Cardiac muscle cell (in vitro differentiated cells and primary cell): ENCODE data around the gene LARGE1. TPM values are rescaled to one million over a fixed set of nuclear protein-coding genes. Genes with fewer than 3 reads are reported as not detected.
A peak's percentile ranks its signal among the peaks of the same experiment; 100 is the strongest.

Experiments
- DNase-seq, 2 donors: peaks; one replicate each; pipeline versions ENCODE4 v3.0.0 to v3.0.0-alpha.2; 2010 to 2017; ENCODE audit warnings: low read depth in 1 of 2, low spot score in 1 of 2
- H3K27ac ChIP-seq: fragments of 200-600 bp; sonication (generic); 2 replicates; pipeline ENCODE4 v1.5.1; 2016
- H3K27me3 ChIP-seq: fragments of 200-600 bp; sonication (generic); 2 replicates; pipeline ENCODE4 v1.6.0; 2016; ENCODE audit warnings: control low read depth
- H3K36me3 ChIP-seq: fragments of 200-600 bp; sonication (generic); 2 replicates; pipeline ENCODE4 v1.5.1; 2016; ENCODE audit warnings: control low read depth
- H3K4me1 ChIP-seq: fragments of 200-600 bp; sonication (generic); 2 replicates; pipeline ENCODE4 v1.8.1; 2017; ENCODE audit warnings: low read depth, mild to moderate bottlenecking, mixed run types
- H3K4me3 ChIP-seq: fragments of 200-600 bp; sonication (generic); 2 replicates; pipeline ENCODE4 v1.5.1; 2016; ENCODE audit warnings: mild to moderate bottlenecking
- H3K9me3 ChIP-seq: fragments of 200-600 bp; sonication (generic); 2 replicates; pipeline ENCODE4 v1.5.1; 2017; ENCODE audit warnings: low read depth, mild to moderate bottlenecking, control low read depth
- polyA plus RNA-seq: library from polyadenylated mRNA; unstranded; fragments of >200 nt; fragmentation: Nextera tagmentation; extraction: Ambion mirVana; gene quantifications from 2 replicates; pipeline ENCODE4 v1.2.1, GENCODE V29; 2016
- total RNA-seq: library from RNA; depleted of rRNA; stranded (reverse); fragments of >200 nt; gene quantifications from 2 replicates; pipeline ENCODE4 v1.2.3, GENCODE V29; 2016
- TF ChIP-seq, protein P1 (sequence below): IDR thresholded peaks from 2 replicates; pipeline ENCODE4 v1.5.1; 2012; ENCODE audit warnings: low read depth, mild to moderate bottlenecking, low read length

LARGE1 gene
- total and polyA plus RNA-seq, 2 experiments from 2014 or later = 18.4 to 34.3 TPM

DNA sequence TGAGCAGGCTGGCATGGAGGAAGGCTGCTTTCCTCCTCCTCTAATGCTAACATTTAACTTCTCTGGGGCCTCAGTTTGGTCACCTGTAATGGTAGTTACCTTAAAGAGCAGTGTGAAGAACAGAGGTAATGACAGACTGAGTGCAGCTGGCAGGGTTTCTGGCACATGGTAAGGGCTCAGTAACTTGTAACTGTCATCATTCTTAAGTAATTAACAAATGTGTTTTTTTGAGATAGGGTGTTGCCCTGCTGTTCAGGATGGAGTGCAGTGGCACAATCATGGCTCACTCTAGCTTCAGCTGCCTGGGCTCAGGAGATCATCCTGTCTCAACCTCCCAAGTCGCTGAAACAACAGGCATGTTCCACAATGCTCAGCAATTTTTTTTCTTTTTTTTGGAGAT is 620.1 kb downstream of the LARGE1 start:
- H3K36me3 ChIP-seq = no peaks in the 10 kb centered on the region
- TF ChIP-seq, protein P1, sequence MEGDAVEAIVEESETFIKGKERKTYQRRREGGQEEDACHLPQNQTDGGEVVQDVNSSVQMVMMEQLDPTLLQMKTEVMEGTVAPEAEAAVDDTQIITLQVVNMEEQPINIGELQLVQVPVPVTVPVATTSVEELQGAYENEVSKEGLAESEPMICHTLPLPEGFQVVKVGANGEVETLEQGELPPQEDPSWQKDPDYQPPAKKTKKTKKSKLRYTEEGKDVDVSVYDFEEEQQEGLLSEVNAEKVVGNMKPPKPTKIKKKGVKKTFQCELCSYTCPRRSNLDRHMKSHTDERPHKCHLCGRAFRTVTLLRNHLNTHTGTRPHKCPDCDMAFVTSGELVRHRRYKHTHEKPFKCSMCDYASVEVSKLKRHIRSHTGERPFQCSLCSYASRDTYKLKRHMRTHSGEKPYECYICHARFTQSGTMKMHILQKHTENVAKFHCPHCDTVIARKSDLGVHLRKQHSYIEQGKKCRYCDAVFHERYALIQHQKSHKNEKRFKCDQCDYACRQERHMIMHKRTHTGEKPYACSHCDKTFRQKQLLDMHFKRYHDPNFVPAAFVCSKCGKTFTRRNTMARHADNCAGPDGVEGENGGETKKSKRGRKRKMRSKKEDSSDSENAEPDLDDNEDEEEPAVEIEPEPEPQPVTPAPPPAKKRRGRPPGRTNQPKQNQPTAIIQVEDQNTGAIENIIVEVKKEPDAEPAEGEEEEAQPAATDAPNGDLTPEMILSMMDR = no peak
- no peaks in the 10 kb centered on the region for H3K27me3 ChIP-seq
- no peak overlapping the region for H3K4me3 ChIP-seq
- DNase-seq = peak in 1 of 2 donors; percentile 36
- H3K27ac ChIP-seq = no peak overlapping the region
- H3K4me1 ChIP-seq = peaks cover 6% of the 10 kb centered on the region
- no peaks in the 10 kb centered on the region for H3K9me3 ChIP-seq

DNA sequence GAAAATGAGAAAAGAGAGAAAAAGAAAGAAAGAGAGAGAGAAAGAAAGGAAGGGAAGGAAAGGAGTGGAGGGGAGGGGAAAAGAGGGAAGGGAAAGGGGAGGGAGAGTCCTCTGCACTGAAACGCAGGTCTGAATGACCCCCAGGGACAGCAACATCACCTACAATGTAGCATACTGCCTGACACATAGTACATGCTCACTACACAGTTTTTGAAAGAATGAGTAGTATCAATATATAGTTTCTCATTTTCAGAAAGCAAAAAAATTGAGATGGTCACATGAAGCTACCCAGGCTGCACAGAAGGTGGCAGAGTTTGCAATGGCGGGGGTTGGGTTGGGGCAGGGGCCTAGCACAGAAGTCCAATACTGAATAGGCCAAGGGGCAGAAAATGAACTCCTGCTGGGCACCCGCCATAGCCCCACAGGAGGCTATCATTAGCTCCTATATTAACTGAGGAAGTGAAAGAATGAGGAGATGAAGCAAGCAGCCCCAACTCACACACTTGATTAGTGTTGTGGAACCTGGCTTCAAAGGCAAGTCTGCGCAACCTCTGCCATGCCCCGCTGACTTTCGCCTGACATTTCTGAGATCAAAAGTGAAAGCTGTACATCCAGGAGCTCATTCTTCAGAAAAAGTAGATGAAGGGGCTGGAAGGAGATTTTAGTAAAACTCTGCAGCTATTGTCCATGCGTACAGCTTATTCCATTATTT is 620.9 kb downstream of the LARGE1 start:
- TF ChIP-seq, protein P1 = no peak
- H3K4me3 ChIP-seq = no peak overlapping the region
- H3K27me3 ChIP-seq = no peaks in the 10 kb centered on the region
- no peak for DNase-seq
- no peaks in the 10 kb centered on the region for H3K9me3 ChIP-seq
- H3K4me1 ChIP-seq = peaks cover 6% of the 10 kb centered on the region
- H3K36me3 ChIP-seq = no peaks in the 10 kb centered on the region
- no peak overlapping the region for H3K27ac ChIP-seq

DNA sequence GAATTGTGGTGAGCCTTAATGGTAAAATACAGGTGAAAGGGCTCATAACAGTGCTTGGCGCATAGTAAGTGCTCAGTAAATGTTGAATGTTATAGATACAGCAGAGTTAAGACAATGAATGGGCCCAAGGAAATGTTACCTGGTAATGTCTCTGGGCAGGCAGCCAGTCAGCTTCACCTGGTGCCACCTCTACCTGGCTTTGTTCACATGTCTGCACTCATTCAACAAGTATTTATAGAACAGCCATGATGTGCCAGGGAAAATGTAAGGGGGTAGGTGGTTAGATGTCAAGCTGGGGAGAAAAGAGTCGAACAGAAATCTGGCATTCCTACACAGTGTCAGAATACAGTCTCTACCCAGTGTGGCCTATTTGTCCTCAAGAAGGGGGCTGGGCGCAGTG is 623.3 kb downstream of the LARGE1 start:
- Histone ChIP-seq H3K4me1 (peaks cover 6% of the 10 kb centered on the region), H3K27me3 (no peaks in the 10 kb centered on the region), H3K36me3 (no peaks in the 10 kb centered on the region), H3K4me3 (no peak overlapping the region), H3K27ac (no peak overlapping the region), H3K9me3 (no peaks in the 10 kb centered on the region)
- TF ChIP-seq, protein P1 = no peak
- no peak for DNase-seq

DNA sequence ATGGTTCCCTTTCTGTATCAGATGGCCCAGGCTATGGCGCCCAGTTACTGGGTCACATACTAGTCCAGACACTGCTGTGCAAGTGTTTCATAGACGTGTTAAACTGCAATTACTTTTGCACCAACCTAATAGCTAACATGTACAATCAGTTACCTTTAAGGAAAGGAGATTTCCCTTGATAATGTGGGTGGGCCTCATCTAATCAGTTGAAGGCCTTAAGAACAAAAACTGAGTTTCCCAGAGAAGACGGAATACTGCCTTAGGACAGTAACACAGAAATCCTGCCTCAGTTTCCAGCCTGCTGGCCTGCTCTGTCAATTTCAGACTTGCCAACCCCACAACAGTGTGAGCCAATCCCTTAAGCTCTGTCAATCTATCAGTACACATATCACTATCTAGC is 632.2 kb downstream of the LARGE1 start:
- Histone ChIP-seq H3K27ac (no peak overlapping the region), H3K9me3 (no peaks in the 10 kb centered on the region), H3K4me3 (no peak overlapping the region), H3K36me3 (no peaks in the 10 kb centered on the region), H3K27me3 (no peaks in the 10 kb centered on the region), H3K4me1 (no peaks in the 10 kb centered on the region)
- TF ChIP-seq, protein P1 = no peak
- no peak for DNase-seq

DNA sequence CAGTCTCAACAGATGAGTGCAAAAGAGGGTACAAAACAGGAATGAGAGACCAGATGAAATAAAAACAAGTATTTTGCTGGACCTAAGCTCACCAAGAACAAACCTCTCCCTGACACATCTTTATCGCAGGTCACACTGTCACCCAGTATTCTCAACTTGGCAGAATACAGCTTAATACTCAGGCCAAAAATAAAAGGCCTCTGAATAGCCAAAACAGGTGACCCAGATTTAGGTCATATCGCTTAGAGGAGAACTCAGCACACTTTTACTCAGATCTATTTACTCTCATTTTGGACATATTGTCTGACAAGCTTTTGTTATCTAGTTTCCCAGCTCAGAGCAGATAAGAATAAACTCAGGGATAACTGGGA is 645.2 kb downstream of the LARGE1 start:
- TF ChIP-seq, protein P1 = no peak

More for the DNA sequence above, 645.2 kb downstream of the LARGE1 start:
- Histone ChIP-seq H3K27ac (no peak overlapping the region), H3K4me3 (no peak overlapping the region), H3K36me3 (peaks cover 4% of the 10 kb centered on the region), H3K27me3 (no peaks in the 10 kb centered on the region), H3K9me3 (no peaks in the 10 kb centered on the region), H3K4me1 (no peaks in the 10 kb centered on the region)
- no peak for DNase-seq
